LoVo (cell line): ENCODE results near the gene PPFIA3.

Experiments used
- DNase-seq: peaks from one replicate; pipeline ENCODE4 v3.0.0-alpha.2; 2016; ENCODE audit warnings: low spot score

The PPFIA3 gene

GRCh38 chr19:49119411-49120324 lies at the start of gene PPFIA3:
Gene PPFIA3, plus strand, starts transcription at chr19:49119544. Its CDS starts 8,330 bp downstream, at chr19:49127874.
- peak; percentile 31 for DNase-seq

- no peak for DNase-seq
Observed at GRCh38 chr19:49070416-49070815, 48.9 kb upstream of the PPFIA3 start.

- no peak for DNase-seq
Observed at GRCh38 chr19:49071860-49072547, 47.3 kb upstream of the PPFIA3 start.

DNA sequence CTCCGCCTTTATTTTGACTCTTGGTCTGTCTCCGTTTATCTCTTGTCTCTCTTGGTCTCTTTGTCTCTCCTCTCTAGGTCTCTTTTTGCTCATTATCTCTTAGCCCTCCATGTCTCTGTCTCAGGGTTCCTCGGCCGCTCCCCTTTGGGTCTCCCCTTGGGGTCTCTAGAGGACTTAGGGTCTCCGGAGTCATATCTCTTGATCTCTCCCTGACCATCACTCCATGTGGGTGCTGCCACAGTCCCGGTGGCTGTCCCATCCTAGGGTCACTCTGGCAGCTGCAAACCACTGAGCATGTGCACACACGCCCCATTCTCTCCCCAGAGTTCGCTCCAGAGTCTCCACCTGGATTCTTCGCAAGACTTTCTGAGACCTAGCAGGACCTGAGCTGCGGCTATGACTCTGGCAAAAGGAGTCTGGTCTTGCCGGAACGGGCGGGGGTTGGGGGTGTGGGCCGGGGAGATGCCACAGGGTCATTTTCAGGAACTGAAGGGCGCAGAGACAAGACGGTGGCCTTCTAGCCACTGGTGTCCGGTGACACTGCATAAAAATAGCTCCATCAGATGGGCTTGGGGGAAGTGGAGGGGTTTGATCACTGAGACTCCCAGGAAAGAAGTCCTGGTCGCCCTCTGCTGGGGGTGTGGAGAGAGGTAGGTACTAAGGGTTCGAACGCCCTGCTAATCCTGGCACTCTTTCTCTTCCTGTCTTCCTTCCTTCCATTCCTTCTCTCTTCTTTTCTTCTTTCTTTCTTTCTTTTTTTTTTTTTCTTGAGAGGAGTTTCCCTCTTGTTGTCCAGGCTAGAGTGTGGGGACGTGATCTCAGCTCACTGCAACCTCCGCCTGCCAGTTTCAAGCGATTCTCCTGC lies 45.6 kb upstream of the PPFIA3 start:
- DNase-seq: no peak

DNA sequence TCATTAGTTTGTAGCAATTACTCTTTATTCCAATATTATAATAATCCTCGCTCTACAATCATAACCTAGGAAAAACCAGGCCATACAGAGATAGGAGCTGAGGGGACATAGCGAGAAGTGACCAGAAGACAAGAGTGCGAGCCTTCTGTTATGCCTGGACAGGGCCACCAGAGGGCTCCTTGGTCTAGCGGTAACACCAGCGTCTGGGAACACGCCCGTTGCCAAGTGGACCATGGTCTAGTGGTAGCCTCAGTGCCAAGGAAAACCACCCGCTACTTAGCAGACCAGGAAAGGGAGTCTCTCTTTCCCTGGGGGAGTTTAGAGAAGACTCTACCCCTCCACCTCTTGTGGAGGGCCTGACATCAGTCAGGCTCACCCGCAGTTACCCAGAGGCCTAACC lies 44.5 kb upstream of the PPFIA3 start:
- DNase-seq: peak; percentile 38

- DNase-seq: no peak
Observed at GRCh38 chr19:49080392-49080791, 39.0 kb upstream of the PPFIA3 start.

GRCh38 chr19:49081273-49081672 lies 38.1 kb upstream of the PPFIA3 start:
- no peak for DNase-seq

- no peak for DNase-seq
Observed at GRCh38 chr19:49084206-49085019, 34.9 kb upstream of the PPFIA3 start.

DNA sequence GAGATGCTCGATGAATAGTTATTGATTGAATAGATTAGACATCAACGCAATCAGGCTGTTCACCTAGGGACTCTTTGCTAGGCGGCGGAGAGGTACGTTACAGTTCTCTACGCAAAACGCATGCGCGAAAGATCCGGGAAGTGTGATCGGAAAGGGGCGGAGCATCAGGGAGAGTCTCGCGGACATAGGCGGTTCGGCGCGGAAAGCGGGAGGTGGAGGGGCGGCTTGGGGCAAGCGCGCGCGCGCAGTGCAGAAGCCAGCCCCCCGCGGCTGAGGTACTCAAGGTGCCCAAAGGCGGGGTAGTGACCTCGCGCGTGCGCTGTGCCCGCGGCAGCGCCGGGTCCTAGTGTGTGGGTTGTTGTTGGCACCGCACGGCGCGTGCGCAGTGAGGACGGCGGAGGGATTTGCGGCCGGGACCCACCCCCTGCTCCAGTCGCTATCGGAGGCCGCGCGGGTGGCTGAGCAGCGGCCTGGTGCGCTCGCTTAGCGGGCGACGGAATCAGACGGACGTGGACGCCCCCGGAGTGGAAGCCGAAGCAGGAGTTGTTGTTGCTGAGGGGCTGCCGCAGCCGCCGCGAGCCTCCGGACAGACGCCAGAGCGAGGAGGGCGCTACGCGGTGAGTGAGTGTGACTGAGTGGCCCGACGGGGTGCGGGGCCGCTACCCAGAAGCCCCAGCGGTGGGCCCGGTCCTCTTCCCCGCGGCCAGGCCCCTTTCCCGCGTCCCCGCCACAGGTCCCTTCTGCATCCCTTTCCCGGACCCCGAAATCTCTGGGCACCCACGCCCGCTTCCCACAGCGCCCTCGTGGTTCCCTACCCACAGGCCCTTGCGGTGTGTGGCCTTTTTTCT lies 34.1 kb upstream of the PPFIA3 start, which contains the start of gene SNRNP70:
Gene SNRNP70, plus strand, starts transcription at position 432 of the 848 bp plus-strand sequence. CDS start 964 bp downstream, outside the sequence.
- DNase-seq: peak; percentile 100

DNA sequence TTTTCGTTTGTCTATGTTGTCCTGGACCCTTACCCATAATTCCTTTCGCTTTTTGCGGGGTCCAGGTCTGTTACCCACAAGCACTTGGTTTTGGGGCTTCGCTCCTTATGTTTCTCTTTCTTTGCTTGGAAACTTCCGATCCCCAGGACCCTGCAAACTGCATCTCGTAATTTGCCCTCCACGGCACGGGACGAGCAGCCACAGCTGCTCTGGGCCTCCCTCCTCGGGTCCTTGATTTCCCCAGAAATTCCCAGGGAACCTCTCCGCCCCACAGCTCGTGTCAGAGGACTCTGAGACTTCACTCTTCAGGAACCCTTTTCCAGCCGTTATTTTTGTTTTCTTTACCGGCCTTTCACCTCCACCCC lies 33.5 kb upstream of the PPFIA3 start:
- no peak for DNase-seq

DNA sequence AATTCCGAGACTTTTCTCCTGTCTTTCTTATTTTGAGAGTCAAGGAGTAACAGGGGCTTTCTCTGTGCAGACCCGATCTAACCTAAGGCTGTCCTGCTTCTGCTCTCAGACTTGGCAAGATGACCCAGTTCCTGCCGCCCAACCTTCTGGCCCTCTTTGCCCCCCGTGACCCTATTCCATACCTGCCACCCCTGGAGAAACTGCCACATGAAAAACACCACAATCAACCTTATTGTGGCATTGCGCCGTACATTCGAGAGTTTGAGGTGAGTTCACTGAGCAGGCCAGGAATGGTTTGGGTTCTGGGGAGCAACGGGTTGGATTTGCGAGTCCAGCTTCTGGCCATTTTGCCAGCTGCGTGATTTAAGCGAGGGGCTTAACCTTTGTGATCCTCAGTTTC lies 33.0 kb upstream of the PPFIA3 start:
- DNase-seq: no peak

DNA sequence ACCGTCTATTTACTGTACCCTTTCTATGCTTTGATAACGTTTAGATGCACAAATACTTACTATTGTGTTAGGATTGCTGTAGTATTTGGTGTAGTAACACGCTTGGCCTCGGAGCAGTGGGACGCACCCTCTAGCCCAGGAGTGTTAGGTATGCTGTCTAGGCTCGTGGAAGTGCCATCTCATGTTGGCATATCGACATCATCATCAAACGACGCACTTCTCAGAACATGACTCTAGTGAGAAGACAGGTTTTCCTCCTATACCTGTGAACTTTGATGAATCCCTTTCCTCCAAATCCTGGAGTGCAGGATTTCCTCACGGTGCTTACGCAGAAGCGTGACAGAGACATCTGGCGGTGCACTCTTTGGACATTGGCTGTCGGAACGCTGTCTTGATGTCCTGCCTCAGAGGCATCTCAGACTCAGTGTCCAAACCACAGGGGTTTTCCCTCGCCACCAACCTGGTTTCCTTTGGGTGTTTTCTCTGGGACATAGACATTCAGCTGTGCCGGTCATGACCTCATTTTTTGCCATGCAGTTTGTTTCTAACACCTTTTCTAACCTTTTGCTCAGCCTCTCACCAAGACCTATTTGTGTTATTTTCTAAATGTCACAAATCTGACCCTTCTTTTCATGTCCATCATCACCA lies 27.8 kb upstream of the PPFIA3 start:
- no peak for DNase-seq

GRCh38 chr19:49092686-49093085 lies 26.7 kb upstream of the PPFIA3 start:
- DNase-seq: no peak

- no peak for DNase-seq
Observed at GRCh38 chr19:49094505-49095482, 24.6 kb upstream of the PPFIA3 start.

DNA sequence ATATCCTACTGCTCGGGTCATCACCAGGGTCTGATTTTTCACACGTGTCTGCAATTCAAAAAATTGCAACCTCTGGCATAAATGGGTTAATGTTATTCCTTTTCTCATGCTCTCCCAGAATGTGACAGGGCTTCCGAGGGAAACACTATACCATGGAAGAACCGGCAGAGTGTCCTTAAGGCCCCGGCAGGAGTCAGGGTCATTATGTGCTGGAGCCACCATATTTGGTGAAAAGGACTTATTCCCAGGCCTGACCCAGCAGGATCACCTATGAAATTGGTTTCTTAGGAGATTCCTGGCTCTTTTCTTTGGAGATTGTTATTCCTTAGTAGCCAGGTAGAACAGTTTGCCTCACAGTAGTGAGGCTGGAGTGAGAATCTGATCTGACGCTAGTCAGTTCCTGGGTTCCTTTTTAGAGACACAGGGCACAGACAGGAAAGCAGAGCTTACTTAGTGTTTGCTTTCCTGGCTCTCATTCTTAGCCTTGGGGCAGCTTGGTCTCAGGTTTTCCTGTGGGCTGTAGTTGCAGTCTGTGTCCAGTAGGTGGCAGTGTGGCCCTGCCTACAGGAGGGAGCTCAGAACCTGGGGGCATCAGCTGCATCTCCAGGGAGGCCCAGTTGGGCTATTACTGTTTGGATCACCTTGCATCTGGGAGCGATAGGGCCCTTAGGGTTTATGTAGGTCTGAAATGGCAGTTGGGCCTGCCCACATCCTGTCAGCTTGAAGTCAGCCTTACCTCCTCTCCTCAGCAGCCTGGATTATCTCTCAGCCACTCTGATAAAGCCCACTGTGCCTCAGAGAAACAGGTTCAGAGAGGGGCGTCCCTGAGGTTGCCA lies 21.7 kb upstream of the PPFIA3 start:
- DNase-seq: peak; percentile 65

DNA sequence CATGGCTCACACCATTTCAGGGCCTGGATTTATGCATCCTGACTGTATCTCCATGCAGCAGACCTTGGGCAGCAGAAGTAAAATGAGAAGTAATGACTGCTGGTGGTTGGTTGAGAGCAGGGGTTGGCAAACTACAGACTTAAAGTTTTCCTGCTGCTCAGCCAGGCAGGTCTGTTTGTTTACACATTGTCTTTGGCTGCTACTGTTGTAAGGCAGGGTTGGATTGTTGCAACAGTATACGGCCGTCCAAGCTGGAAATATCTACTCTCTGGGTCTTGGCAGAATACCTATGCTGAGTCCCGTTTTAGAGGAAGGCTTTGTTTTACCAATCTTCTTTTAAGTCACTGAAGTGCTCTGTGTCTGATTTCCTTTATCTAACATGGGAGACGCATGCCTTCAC lies 20.5 kb upstream of the PPFIA3 start:
- DNase-seq: no peak

- DNase-seq: no peak
Observed at GRCh38 chr19:49101160-49101559, 18.2 kb upstream of the PPFIA3 start.

GRCh38 chr19:49102303-49102702 lies 17.0 kb upstream of the PPFIA3 start:
- no peak for DNase-seq
